Smooth muscle cell (in vitro differentiated cells): ENCODE data around the gene GPR82. TPM values are rescaled to one million over a fixed set of nuclear protein-coding genes. Genes with fewer than 3 reads are reported as not detected.
"Not testable (repeated sequence)": the region's sequence is repeated elsewhere in the genome, so short reads cannot be mapped to it uniquely, and the experiment has no call there.

Experiments
- DNase-seq: peaks from one replicate; lab custom pipeline; 2025; ENCODE audit not compliant: unreplicated experiment; lab: John Stamatoyannopoulos, UW
- H2AFZ ChIP-seq: fragments of 200-600 bp; sonication (generic); 2 replicates; pipeline ENCODE4 v1.6.0; 2016; ENCODE audit warnings: antibody characterized with exemption, low read depth, mild to moderate bottlenecking
- H3F3A ChIP-seq: fragments of 200-600 bp; sonication (generic); 2 replicates; pipeline ENCODE4 v1.6.0; 2017; ENCODE audit warnings: antibody characterized with exemption, low read depth
- H3K27ac ChIP-seq: fragments of 200-600 bp; sonication (generic); 2 replicates; pipeline ENCODE4 v1.5.1; 2016; ENCODE audit warnings: low read depth, mild to moderate bottlenecking
- H3K27me3 ChIP-seq: fragments of 200-600 bp; sonication (generic); 2 replicates; pipeline ENCODE4 v1.6.1; 2016; ENCODE audit warnings: low read depth, mild to moderate bottlenecking
- H3K36me3 ChIP-seq: fragments of 200-600 bp; sonication (generic); 2 replicates; pipeline ENCODE4 v1.5.1; 2016; ENCODE audit warnings: low read depth
- H3K4me1 ChIP-seq: fragments of 200-600 bp; sonication (generic); 2 replicates; pipeline ENCODE4 v1.5.1; 2016; ENCODE audit warnings: low read depth
- H3K4me2 ChIP-seq: fragments of 200-600 bp; sonication (generic); 2 replicates; pipeline ENCODE4 v1.6.0; 2016; ENCODE audit warnings: mild to moderate bottlenecking
- H3K4me3 ChIP-seq: fragments of 200-600 bp; sonication (generic); 2 replicates; pipeline ENCODE4 v1.5.1; 2016; ENCODE audit warnings: mild to moderate bottlenecking
- H3K79me2 ChIP-seq: fragments of 200-600 bp; sonication (generic); 2 replicates; pipeline ENCODE4 v1.6.0; 2016; ENCODE audit warnings: low read depth, mild to moderate bottlenecking
- H3K9ac ChIP-seq: fragments of 200-600 bp; sonication (generic); 2 replicates; pipeline ENCODE4 v1.6.0; 2016; ENCODE audit warnings: low read depth
- H3K9me3 ChIP-seq: fragments of 200-600 bp; sonication (generic); replicated peaks from 2 replicates; pipeline ENCODE4 v1.5.1; 2016; ENCODE audit warnings: low read depth
- H4K20me1 ChIP-seq: fragments of 200-600 bp; sonication (generic); 2 replicates; pipeline ENCODE4 v1.6.0; 2016; ENCODE audit warnings: low read depth
- whole genome bisulfite sequencing: methylation state at CpG from one replicate; pipeline ENCODE4 v1.1.7; 2016; ENCODE audit warnings: low lambda C conversion rate; 5-methylcytosine and 5-hydroxymethylcytosine counted together
- polyA plus RNA-seq: library from polyadenylated mRNA; unstranded; fragments of >200 nt; fragmentation: Nextera tagmentation; extraction: Ambion mirVana; gene quantifications from 2 replicates; pipeline ENCODE4 v1.2.1, GENCODE V29; 2016
- total RNA-seq: library from RNA; depleted of rRNA; stranded (reverse); fragments of >200 nt; gene quantifications from 2 replicates; pipeline ENCODE4 v1.2.3, GENCODE V29; 2014
- TF ChIP-seq, protein P1 (sequence below): fragments of 200-600 bp; sonication (generic); IDR thresholded peaks from 2 replicates; pipeline ENCODE4 v1.5.1; 2017; ENCODE audit warnings: borderline replicate concordance, mild to moderate bottlenecking, antibody characterized with exemption; ENCODE audit not compliant: insufficient read depth, poor library complexity, severe bottlenecking

Gene GPR82, protein sequence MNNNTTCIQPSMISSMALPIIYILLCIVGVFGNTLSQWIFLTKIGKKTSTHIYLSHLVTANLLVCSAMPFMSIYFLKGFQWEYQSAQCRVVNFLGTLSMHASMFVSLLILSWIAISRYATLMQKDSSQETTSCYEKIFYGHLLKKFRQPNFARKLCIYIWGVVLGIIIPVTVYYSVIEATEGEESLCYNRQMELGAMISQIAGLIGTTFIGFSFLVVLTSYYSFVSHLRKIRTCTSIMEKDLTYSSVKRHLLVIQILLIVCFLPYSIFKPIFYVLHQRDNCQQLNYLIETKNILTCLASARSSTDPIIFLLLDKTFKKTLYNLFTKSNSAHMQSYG
- total RNA-seq (not detected in 2 replicates), polyA plus RNA-seq (0.11 and 0.25 TPM in 2 replicates)

DNA sequence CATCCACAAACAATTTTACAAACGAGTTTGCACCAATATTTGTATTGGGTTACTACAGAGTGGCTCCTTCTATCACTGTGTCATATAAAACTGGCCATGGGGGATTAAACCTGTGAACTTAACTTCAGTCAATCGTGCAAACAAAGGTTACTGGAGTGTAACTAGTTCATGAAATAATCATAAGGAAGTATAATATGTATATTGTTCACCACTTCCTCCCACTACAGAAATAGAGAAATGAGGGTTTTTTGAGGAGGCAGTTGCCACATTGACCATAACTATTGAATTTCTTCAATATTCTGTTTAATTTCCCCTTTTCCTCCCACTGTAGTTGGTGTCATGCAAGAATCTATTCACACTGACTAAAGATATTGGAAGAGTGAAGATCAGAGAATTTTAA is at the start of gene GPR82:
TSS of gene GPR82 (plus strand) at position 356 of the 400 bp plus-strand sequence. CDS start 2,846 bp downstream, outside the sequence.
- H4K20me1 ChIP-seq: no peaks in the 10 kb centered on the region
- H3K4me3 ChIP-seq: no peak within 1 kb of the TSS
- TF ChIP-seq, protein P1, sequence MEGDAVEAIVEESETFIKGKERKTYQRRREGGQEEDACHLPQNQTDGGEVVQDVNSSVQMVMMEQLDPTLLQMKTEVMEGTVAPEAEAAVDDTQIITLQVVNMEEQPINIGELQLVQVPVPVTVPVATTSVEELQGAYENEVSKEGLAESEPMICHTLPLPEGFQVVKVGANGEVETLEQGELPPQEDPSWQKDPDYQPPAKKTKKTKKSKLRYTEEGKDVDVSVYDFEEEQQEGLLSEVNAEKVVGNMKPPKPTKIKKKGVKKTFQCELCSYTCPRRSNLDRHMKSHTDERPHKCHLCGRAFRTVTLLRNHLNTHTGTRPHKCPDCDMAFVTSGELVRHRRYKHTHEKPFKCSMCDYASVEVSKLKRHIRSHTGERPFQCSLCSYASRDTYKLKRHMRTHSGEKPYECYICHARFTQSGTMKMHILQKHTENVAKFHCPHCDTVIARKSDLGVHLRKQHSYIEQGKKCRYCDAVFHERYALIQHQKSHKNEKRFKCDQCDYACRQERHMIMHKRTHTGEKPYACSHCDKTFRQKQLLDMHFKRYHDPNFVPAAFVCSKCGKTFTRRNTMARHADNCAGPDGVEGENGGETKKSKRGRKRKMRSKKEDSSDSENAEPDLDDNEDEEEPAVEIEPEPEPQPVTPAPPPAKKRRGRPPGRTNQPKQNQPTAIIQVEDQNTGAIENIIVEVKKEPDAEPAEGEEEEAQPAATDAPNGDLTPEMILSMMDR: no peak
- no peak for DNase-seq
- no peak within 1 kb of the TSS for H3K9ac ChIP-seq
- H3K4me1 ChIP-seq: peaks cover 15% of the 10 kb centered on the region
- WGBS: 65% methylated on average over 2 of the region's 2 CpGs
- H3K9me3 ChIP-seq: no peaks in the 10 kb centered on the region
- no peaks in the 10 kb centered on the region for H3F3A ChIP-seq
- H3K27me3 ChIP-seq: no peaks in the 10 kb centered on the region
- no peaks in the 10 kb centered on the region for H3K36me3 ChIP-seq
- no peak within 1 kb of the TSS for H2AFZ ChIP-seq
- H3K27ac ChIP-seq: no peak within 1 kb of the TSS
- H3K79me2 ChIP-seq: no peaks in the 10 kb centered on the region
- no peak within 1 kb of the TSS for H3K4me2 ChIP-seq

DNA sequence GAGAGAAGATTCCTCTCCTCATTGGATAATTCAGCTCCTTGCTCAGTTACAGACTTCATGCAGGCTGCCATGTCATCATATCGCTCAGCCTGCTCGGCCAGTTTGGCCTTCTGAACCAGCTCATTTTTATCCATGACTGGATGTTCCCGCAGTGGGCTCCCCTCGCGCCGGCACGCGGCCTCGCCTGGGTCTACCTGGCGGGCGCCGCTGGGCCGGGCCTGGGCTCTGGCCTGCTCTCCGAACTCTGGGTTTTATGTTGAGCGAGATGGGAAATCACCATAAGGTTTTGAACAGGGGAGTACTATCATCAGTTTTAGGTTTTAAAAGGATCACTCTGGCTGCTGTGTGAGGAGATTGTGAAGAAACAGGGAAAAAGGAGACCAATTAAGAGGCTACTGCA is 47.6 kb upstream of the GPR82 start:
- not testable (repeated sequence) for H3K27me3 ChIP-seq, H3K4me1 ChIP-seq, H4K20me1 ChIP-seq, H3K9me3 ChIP-seq, H3K4me2 ChIP-seq, H3K36me3 ChIP-seq, DNase-seq, H3K4me3 ChIP-seq, H3F3A ChIP-seq, H2AFZ ChIP-seq, H3K27ac ChIP-seq, H3K79me2 ChIP-seq, H3K9ac ChIP-seq
- 97% methylated on average over 15 of the region's 15 CpGs for WGBS

DNA sequence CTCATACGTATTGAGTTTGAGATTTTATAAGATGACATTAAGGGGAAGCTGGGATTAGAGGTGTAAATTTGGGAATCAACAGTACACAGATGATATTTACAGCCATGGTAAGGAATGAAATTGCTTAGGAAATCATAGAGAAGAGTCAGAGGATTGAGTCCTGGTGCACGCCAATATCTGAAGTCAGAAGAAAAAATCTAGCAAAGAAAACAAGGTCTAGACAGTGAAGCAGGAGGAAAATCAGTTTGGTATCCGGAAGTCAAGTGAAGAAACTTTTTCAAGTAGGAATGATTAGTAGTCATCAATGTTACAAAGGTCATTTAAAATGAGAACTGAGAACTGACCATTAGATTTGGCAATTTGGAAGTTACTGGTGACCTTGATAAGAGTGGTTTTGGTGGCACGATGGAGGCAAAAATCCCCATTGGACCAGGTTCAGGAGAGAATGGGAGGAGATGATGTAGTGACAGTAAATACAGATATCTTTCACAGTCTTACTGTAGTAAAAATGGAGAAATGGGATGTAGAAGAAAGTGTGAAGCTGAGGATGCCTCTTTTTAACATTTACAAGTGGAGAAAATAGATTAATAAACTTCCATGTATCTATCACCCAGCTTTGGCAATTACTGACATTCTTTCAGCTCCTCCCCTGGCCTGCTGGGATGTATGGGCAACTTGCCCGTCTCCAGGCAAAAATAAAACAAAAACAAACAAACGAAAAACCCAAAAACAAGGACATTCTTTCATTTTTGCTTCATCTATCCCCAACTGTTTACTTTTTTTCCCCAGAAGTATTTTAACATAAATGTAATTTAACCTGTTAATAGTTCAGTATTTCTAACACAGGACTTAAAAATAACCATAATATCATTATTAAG is 46.6 kb upstream of the GPR82 start:
- WGBS: 87% methylated on average over 6 of the region's 6 CpGs
- H3K27me3 ChIP-seq: no peaks in the 10 kb centered on the region
- H3K4me2 ChIP-seq: no peak overlapping the region
- H3K4me3 ChIP-seq: no peak overlapping the region
- TF ChIP-seq, protein P1: no peak
- H4K20me1 ChIP-seq: no peaks in the 10 kb centered on the region
- H3K27ac ChIP-seq: no peak overlapping the region
- H3K4me1 ChIP-seq: no peaks in the 10 kb centered on the region
- no peak overlapping the region for H3K9ac ChIP-seq
- DNase-seq: no peak
- no peaks in the 10 kb centered on the region for H3K9me3 ChIP-seq
- no peak overlapping the region for H2AFZ ChIP-seq
- H3K36me3 ChIP-seq: no peaks in the 10 kb centered on the region
- no peaks in the 10 kb centered on the region for H3K79me2 ChIP-seq
- no peaks in the 10 kb centered on the region for H3F3A ChIP-seq

DNA sequence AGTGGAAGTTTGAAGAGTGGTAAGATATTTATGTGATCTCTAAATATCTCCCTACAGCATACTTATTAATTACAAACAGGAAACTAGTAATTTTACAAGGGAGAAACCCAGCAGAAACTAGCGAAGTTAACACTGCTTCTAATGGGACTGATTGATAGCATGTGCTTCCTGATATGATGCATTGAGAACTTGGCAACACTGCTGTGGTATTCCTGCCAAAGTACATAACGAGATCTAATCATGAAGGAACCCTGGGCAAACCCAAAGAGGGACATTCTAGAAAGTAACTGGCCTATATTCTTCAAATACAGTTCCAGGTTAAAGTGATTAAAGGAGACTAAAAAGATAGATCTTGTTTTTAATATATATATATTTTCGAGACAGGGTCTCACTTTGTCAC is 39.8 kb upstream of the GPR82 start:
- H3K27ac ChIP-seq: no peak overlapping the region
- no peak overlapping the region for H3K9ac ChIP-seq
- no peaks in the 10 kb centered on the region for H3K4me1 ChIP-seq
- no peak overlapping the region for H2AFZ ChIP-seq
- no peak overlapping the region for H3K4me3 ChIP-seq
- no peaks in the 10 kb centered on the region for H3K36me3 ChIP-seq
- TF ChIP-seq, protein P1: no peak
- H4K20me1 ChIP-seq: no peaks in the 10 kb centered on the region
- H3K79me2 ChIP-seq: no peaks in the 10 kb centered on the region
- no peak overlapping the region for H3K4me2 ChIP-seq
- H3K27me3 ChIP-seq: no peaks in the 10 kb centered on the region
- H3F3A ChIP-seq: no peaks in the 10 kb centered on the region
- DNase-seq: no peak
- WGBS: 66% methylated on average over 3 of the region's 3 CpGs
- no peaks in the 10 kb centered on the region for H3K9me3 ChIP-seq
